Astrocyte (in vitro differentiated cells and primary cell): ENCODE results near the gene TDO2.

ENCODE experiments used
- CTCF ChIP-seq: IDR thresholded peaks from 2 replicates; pipeline ENCODE4 v1.5.1; 2011; ENCODE audit warnings: low read depth, mild to moderate bottlenecking, inconsistent platforms, low read length, moderate library complexity; ENCODE audit not compliant: insufficient read depth
- EZH2 ChIP-seq: IDR thresholded peaks from 2 replicates; pipeline ENCODE4 v1.6.1; 2012; ENCODE audit warnings: mild to moderate bottlenecking, low read length, inconsistent platforms; ENCODE audit not compliant: insufficient read depth

GRCh38 chr4:155954939-155955338 lies 51.4 kb downstream of the TDO2 start:
- TF ChIP-seq CTCF, result no peak
- TF ChIP-seq EZH2, result no peak
